Cortex of kidney (tissue), 1 donor: ENCODE results near the gene DCLK1.

Experiments used
- DNase-seq: peaks from one replicate; lab custom pipeline; 2025; lab: John Stamatoyannopoulos, UW

Gene DCLK1

DNA sequence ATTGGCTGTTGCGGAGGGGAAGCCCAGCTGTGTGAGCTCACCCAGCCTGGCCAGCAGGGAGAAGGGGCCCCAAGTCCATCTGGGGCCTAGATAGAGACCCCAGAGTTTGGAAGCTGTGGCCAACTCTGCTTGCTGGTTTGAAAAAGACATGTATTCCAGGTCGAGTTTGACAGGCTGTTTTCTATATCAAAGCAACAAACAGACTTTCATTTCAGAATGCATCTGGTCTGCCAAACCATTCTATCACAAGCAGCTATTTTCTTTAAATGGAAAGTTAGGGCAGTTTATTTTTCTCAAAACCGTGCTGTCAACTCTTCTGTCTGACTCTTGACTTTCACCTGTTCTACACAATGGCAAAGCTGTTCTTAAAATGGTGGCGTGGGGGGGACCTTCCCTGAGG, 185.8 kb downstream of the DCLK1 start:
- no peak for DNase-seq

DNA sequence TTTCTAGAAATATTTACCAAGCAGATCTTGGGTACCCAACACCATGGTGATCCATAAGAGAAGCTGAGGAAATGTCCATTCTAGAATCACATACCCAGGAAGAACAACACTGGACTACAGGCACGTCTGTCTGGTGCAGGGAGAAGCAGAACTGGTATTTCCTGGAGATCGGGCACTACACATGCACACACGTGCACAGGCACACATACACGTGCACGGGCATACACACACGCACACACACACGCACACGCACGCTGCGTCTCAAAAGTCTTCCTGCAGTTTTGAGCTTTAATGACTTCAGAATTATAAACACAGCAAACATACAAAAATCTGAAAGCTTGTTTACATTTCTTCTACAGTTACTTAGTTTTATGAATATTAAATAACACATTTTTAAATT, 189.8 kb downstream of the DCLK1 start:
- no peak for DNase-seq

DNA sequence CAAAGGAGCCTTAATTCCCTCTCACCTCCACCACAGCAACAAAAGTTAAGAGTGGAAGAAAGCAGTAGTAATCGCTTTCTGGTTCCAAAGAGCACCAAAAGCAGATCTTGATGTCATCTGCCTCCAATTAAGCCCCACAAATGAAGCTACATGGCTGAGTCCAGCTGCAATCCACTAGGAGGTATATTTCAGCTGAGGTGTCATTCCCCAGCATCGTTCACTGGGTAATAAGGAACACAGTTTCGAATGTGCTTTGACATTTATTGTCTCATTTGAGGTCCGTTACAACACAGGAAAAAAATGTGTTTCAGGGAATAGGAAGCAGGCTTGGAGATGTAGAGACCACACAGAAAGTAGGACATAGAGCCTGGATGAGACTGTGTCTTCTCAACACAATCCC, 190.4 kb downstream of the DCLK1 start:
- no peak for DNase-seq

DNA sequence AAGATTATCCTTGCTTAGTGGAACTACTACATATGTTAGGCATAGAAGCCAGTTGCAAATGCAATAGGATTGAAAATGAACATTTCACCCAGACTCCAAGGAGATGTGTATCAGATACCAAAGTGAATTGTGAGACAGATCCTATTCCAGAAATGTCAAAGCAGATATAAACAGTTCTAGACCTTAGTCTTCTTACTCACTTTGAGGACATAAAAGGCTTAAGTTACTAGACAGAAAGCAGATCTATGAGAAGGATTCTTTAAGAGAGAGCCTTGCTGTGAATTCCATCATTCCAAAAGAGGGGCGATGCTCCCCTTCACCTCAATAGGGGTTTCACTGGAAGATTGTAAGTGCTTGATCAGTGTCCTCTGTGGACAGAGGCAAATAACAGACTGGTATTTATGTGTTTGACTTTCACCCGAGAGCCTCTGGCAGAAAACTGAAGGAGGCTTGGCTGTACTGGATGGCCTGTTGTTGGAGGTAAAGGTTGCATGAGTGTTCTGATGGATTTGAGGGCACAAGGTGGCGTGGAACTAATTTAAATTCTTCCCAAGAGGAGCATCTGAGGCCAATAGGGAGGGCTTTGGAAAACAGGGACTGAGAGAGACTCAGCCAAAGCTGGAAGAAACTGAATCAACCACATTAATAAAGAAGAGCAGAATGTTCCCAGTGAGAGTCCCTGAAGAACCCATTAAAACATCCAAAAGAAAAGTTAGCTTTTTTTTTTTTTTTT, 194.8 kb downstream of the DCLK1 start:
- DNase-seq, result no peak

- no peak for DNase-seq
Measured at GRCh38 chr13:35930665-35931631, 200.2 kb downstream of the DCLK1 start.

DNA sequence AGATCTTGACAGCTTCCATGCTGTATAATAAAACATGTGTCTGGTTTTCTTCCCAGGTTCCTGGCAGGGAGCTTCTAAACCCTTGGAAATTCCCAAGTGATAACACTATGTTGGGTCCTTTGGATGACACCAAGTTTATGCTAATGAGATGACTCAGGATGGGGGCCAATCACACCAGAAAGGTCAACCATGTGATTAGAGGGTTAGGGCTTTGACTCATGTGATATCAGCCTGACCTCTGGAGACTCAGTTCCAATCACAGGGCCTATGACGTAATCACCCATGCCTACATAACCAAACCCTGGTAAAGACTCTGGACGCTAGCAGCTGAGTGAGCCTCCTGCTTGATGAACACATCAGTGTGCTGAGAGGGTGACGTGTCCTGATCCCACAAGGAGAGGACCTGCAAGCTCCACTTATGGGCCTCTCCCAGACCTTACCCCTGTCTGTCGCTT, 203.6 kb downstream of the DCLK1 start:
- no peak for DNase-seq

- no peak for DNase-seq
Measured at GRCh38 chr13:35926859-35927530, 204.2 kb downstream of the DCLK1 start.

GRCh38 chr13:35925669-35926068, 205.5 kb downstream of the DCLK1 start:
- no peak for DNase-seq

DNA sequence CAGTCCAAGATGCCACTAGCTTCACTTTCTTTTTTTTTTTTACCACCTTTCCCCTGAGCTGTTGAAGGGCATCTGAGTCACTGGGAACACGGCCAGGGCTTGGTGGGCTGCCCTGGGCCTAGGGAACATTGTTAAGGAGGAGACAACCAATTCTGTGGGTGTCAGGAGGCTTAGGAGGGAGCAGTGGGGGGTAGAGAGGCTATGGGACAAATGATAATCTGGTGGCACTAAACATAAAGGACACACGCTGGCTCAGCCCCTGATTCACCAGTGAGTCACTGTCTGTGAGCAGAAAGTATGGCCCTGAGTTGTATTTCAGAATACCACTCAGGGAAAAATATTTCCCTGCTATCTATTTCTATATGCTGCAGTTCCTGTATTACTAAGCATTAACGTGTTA, 207.8 kb downstream of the DCLK1 start:
- no peak for DNase-seq

- DNase-seq, result no peak
Measured at GRCh38 chr13:35920816-35921215, 210.4 kb downstream of the DCLK1 start.

DNA sequence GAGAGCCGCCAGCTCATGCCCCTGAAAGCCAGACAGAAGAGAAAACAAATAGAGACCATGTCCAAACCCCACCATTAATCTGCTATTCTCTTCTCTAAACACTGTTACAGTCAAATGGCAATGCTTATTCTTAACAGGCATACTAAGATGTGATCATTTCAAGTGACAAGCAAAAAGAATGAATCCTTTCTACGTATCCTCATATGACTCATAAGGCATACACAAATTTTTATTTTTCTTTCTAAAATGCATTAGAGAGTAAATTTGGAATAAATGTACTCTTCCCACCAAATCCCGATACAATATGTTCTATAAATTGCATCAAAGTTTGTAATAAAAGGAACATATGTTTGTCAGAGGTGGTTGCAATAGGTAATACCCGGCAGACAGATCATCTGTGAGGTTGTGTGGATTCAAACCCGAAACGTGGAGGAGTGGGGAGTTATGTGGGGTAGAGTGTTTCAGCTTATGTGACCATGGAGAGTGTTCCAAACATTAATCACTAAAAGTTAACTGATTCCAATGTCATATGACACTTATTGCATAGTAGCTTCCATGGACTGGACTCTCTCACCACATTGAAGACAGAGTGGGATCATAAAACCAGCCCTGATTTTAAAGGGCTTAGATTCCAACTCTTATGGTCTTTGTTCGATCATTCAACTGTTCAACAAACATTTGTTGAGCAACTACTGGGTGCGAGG, 213.1 kb downstream of the DCLK1 start:
- DNase-seq, result no peak

DNA sequence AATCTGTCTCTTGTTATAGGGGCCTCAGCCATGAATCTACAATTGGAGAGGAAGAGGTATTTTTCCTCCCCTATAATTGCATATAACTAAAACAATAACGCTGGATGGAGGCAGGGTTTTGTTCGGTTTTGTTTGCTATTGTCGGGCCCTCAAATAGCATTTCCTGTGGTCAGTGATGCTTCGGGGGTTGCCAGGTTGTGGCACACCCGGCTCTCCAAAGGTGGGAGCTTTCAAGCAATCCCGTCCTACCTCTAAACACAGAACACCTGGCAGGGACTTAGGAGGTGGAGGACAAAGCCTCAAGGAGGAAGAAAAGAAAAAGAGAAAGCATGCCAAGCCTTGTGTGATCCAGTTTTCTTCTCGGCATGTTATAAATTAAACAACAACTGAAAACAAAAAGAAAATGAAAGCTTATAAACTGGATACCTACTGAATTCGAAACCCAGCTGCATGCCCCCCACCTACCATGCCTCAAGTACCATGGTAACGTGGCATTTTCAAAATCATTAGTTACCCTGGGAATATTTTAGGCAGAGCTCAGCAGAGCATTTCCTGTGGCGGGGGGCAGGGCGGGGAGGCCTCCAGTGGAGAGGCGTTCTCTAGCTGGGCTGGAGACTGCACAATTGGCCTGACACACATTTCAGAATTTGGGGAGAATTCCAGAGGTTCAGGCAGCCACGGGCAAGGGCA, 213.8 kb downstream of the DCLK1 start:
- DNase-seq, result no peak

DNA sequence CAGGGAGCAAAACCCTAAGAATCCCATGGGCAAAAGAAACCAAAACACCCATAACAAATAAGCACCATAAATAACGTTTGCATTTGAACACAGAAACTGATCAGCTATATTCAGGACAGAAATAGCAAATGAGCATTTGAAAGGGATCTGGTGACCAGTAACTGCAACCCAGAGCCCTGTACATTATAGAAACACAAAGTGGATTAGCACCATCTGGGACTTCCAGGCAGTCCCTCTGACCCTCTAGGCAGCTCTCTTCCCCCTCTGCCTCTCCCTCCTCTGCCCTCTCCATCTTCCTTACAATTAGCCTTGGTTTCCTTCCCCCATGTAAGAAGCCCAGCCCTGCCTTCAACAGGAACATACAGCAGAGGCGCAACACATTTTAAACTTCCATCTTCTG, 215.0 kb downstream of the DCLK1 start:
- no peak for DNase-seq

GRCh38 chr13:35914662-35915061, 216.5 kb downstream of the DCLK1 start:
- DNase-seq, result no peak

GRCh38 chr13:35912841-35913240, 218.3 kb downstream of the DCLK1 start:
- DNase-seq, result no peak

- no peak for DNase-seq
Measured at GRCh38 chr13:35909837-35910540, 221.2 kb downstream of the DCLK1 start.

- DNase-seq, result no peak
Measured at GRCh38 chr13:35909091-35909490, 222.1 kb downstream of the DCLK1 start.

DNA sequence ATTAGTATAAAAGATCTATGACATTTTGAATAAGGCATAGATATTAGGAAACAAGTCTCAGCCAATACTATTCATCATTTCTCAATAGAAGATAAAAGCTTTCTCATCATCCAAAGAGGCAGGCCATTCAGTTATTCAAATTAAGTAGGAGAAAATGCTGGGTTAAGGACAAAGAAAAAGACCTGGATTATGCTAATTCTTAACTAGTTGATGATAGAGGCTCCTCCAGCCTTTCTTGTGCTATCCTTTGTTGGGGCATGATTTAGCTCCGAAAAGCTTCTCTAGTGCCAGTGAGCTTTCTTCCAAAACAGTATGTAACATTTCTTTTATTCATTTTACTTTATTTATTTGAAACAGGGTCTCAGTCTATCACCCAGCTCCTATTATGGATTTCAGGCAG, 223.0 kb downstream of the DCLK1 start:
- DNase-seq, result no peak

DNA sequence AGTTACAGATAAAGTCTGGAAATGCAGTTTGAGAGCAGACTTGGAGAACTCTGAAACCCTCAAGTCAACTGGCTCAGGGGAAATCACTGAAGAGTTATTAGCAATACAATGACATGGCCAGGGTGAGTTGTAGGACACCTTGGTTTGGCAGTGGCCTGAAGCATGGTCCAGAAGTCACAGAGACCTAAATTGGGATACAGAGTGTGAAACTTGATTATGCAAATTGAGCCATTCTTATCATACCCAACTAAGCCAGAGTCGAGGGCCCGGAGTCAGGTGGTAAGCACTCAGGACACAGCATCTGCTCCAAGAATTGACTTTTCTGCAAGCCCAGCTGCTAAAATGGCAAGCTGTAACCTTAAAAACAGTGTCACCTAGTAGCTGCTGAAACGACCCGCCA, 224.5 kb downstream of the DCLK1 start:
- no peak for DNase-seq

GRCh38 chr13:35903075-35903474, 228.1 kb downstream of the DCLK1 start:
- no peak for DNase-seq

GRCh38 chr13:35898041-35898440, 233.1 kb downstream of the DCLK1 start:
- DNase-seq, result no peak
